Hepatocyte (in vitro differentiated cells): ENCODE data around the gene JPH2.

ENCODE experiments used
- EZH2 ChIP-seq: fragments of 200-600 bp; sonication (generic); IDR thresholded peaks from 2 replicates; pipeline ENCODE4 v1.6.1; 2016; ENCODE audit warnings: antibody characterized with exemption, mild to moderate bottlenecking, borderline replicate concordance
- EZH2phosphoT487 ChIP-seq: fragments of 200-600 bp; sonication (generic); IDR thresholded peaks from one replicate; pipeline ENCODE4 v1.6.1; 2018; ENCODE audit warnings: antibody characterized with exemption, mild to moderate bottlenecking, low read depth, moderate library complexity; ENCODE audit not compliant: unreplicated experiment, severe bottlenecking
- TF ChIP-seq, protein P1 (sequence below): fragments of 200-600 bp; sonication (generic); IDR thresholded peaks from 2 replicates; pipeline ENCODE4 v1.5.1; 2016; ENCODE audit warnings: antibody characterized with exemption, mild to moderate bottlenecking; ENCODE audit not compliant: poor library complexity

DNA sequence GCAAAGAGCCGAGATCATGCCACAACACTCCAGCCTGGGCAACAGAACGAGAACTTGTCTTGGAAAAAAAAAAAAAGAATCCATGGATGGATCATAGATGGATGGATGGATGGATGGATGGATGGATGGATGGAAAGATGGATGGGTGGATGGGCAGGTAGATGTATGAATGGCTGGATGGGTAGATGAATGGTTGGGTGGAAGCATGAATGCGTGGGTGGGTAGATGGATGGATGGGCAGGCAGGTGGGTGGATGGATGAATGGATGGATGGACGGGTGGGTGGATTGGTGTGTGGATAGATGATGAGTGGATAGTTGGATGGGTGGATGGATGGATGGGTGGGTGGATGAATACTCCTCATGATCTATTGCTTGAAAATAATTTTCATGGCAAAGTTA is 1.4 kb downstream of the JPH2 start:
- TF ChIP-seq, protein P1, sequence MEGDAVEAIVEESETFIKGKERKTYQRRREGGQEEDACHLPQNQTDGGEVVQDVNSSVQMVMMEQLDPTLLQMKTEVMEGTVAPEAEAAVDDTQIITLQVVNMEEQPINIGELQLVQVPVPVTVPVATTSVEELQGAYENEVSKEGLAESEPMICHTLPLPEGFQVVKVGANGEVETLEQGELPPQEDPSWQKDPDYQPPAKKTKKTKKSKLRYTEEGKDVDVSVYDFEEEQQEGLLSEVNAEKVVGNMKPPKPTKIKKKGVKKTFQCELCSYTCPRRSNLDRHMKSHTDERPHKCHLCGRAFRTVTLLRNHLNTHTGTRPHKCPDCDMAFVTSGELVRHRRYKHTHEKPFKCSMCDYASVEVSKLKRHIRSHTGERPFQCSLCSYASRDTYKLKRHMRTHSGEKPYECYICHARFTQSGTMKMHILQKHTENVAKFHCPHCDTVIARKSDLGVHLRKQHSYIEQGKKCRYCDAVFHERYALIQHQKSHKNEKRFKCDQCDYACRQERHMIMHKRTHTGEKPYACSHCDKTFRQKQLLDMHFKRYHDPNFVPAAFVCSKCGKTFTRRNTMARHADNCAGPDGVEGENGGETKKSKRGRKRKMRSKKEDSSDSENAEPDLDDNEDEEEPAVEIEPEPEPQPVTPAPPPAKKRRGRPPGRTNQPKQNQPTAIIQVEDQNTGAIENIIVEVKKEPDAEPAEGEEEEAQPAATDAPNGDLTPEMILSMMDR: no peak
- TF ChIP-seq EZH2 (no peak), EZH2phosphoT487 (no peak)
